Right cardiac atrium (tissue), 5 donors: ENCODE results near the gene PLEKHG3. TPM values are rescaled to one million over a fixed set of nuclear protein-coding genes. Genes with fewer than 3 reads are reported as not detected.

ENCODE experiments used
- ATAC-seq, 2 donors: fragments of 200-7000 bp; cut with Tn5 transposase; one replicate each; pipeline versions ENCODE4 v1.8.0 to v1.9.1; 2020; ENCODE audit warnings: moderate library complexity in 2 of 2, mild to moderate bottlenecking in 1 of 2
- DNase-seq, 3 donors: peaks; one replicate each; pipeline ENCODE4 v3.0.0-alpha.2; 2020
- H3K27ac ChIP-seq: one replicate; pipeline ENCODE4 v1.5.1; 2013; ENCODE audit warnings: mild to moderate bottlenecking, low read length, control low read depth, moderate library complexity
- H3K27me3 ChIP-seq: one replicate; pipeline ENCODE4 v1.6.1; 2013; ENCODE audit not compliant: control insufficient read depth, insufficient read depth
- H3K4me1 ChIP-seq: one replicate; pipeline ENCODE4 v1.6.1; 2013; ENCODE audit warnings: low read length; ENCODE audit not compliant: control insufficient read depth, insufficient read depth
- H3K4me3 ChIP-seq: one replicate; pipeline ENCODE4 v1.5.1; 2013; ENCODE audit warnings: low read length, control low read depth
- H3K9me3 ChIP-seq: one replicate; pipeline ENCODE4 v1.6.1; 2013; ENCODE audit warnings: low read length; ENCODE audit not compliant: control insufficient read depth
- WGBS: extraction: QIAGEN DNeasy Blood & Tissue Kit; methylation state at CpG from one replicate; pipeline ENCODE4 v1.1.7; 2013; 5-methylcytosine and 5-hydroxymethylcytosine counted together
- intact Hi-C, 4 donors: fragments of 100-400 bp; cut with DNase I; formaldehyde crosslinking; loops; one replicate each; pipeline versions ENCODE4 v1.11.0 to v1.14.0; 2022 to 2023
- polyA plus RNA-seq: library from polyadenylated mRNA; stranded (reverse); fragments of 200-250 nt; gene quantifications from one replicate; pipeline ENCODE4 v1.2.3, GENCODE V29; 2013
- total RNA-seq, 4 donors: library from RNA; stranded (reverse); fragmentation: NEBNext Ultra II Directional; extraction: Animal tissue kit (Norgen Biotek cat#: 25700); gene quantifications; one replicate each; pipeline ENCODE4 v1.2.1, GENCODE V29; 2021
- donor health status: healthy with polysubstance abuse.
- donor health status: DM: no; HTN: yes; CAD: no.
- donor health status: DM: no; HTN: no; CAD: no.
- donor health status: DM: no; HTN: yes; CAD: no; lungs with severe emphysema.
- donor health status: DM: yes; HTN: yes; CAD: no.

The PLEKHG3 gene
- total and polyA plus RNA-seq, 5 donors, result 12.6 to 58.7 (median 47.8) TPM

DNA sequence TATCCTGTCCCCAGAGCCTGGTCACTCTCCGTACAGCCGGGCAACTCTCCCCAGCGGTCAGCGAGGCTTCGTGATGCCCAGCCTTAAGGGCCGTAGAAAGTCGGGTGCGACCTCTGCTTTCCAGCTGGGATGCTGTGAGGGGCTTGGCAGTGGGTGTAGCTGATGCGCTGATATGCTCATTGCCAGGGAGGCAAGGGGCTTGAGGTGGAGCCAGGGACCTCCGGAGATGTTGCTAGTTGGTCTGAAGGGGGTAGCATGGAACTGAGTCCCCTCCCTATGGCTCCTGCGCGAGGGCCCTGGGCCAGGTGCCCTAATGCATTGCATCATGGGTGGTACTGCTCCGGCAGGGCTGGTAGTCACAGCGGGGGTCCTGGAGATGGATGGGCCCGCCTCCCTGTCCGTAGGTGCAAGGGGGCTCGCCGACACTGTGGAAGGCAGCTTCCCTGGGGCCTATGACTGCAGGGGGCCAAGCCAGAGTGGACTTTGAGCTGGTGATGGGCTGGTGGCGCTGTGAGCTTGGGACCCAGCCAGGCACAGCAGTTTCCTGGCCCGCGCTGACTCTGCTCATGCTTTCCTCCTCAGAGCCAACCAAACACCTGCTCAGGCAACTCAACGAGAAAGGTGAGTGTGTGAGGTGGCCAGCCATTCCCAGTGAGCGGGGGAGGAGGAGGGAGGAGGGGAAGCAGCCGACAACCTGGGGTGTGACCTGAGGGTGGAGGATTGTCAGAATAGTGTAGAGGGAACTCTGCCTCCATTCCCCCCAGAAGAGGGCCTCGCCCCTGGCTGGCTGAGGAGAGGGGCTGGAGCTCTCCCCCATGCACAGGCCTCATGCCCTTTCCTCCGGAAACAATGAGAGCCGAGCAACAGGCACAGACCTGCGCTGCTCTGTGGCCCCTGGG lies 32.3 kb downstream of the PLEKHG3 start:
- Histone ChIP-seq H3K4me3 (no peak overlapping the region), H3K27ac (no peak overlapping the region), H3K4me1 (no peaks in the 10 kb centered on the region), H3K27me3 (no peaks in the 10 kb centered on the region), H3K9me3 (no peaks in the 10 kb centered on the region)
- peak in 1 of 2 donors; percentile 25 for ATAC-seq
- WGBS, result 82% methylated on average over 28 of the region's 28 CpGs
- DNase-seq, result peak in 2 of 3 donors; percentile 39 to 53
- intact Hi-C loops, result no loop called here

GRCh38 chr14:64737391-64738280 lies 33.4 kb downstream of the PLEKHG3 start:
- Histone ChIP-seq H3K27me3 (no peaks in the 10 kb centered on the region), H3K4me3 (no peak overlapping the region), H3K4me1 (no peaks in the 10 kb centered on the region), H3K27ac (no peak overlapping the region), H3K9me3 (no peaks in the 10 kb centered on the region)
- 81% methylated on average over 17 of the region's 17 CpGs for WGBS
- ATAC-seq (peak in 1 of 2 donors; percentile 7), DNase-seq (peak in 2 of 3 donors; percentile 51 to 55)
- intact Hi-C loops, result no loop called here

GRCh38 chr14:64738281-64738804 lies 34.1 kb downstream of the PLEKHG3 start:
- WGBS, result 78% methylated on average over 9 of the region's 9 CpGs
- ATAC-seq (no peak), DNase-seq (peak in 1 of 3 donors; percentile 9)
- Histone ChIP-seq H3K27ac (no peak overlapping the region), H3K4me3 (no peak overlapping the region), H3K9me3 (no peaks in the 10 kb centered on the region), H3K4me1 (no peaks in the 10 kb centered on the region), H3K27me3 (no peaks in the 10 kb centered on the region)
- intact Hi-C loops, result no loop called here

DNA sequence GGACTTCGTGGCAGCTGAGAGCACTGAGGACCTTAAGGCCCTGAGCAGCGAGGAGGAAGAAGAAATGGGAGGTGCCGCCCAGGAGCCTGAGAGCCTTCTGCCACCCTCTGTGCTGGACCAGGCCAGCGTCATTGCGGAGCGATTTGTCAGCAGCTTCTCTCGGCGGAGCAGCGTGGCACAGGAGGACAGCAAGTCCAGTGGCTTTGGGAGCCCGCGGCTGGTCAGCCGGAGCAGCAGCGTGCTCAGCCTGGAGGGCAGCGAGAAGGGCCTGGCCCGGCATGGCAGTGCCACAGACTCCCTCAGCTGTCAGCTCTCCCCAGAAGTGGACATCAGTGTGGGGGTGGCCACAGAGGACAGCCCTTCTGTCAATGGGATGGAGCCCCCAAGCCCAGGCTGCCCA lies 37.0 kb downstream of the PLEKHG3 start:
- H3K4me1 ChIP-seq, result peaks cover under 1% of the 10 kb centered on the region
- H3K27ac ChIP-seq, result no peak overlapping the region
- ATAC-seq (no peak), DNase-seq (peak in 2 of 3 donors; percentile 34 to 46)
- no peaks in the 10 kb centered on the region for H3K27me3 ChIP-seq
- no peak overlapping the region for H3K4me3 ChIP-seq
- 96% methylated on average over 15 of the region's 15 CpGs for WGBS
- H3K9me3 ChIP-seq, result no peaks in the 10 kb centered on the region
- intact Hi-C loops, result no loop called here

DNA sequence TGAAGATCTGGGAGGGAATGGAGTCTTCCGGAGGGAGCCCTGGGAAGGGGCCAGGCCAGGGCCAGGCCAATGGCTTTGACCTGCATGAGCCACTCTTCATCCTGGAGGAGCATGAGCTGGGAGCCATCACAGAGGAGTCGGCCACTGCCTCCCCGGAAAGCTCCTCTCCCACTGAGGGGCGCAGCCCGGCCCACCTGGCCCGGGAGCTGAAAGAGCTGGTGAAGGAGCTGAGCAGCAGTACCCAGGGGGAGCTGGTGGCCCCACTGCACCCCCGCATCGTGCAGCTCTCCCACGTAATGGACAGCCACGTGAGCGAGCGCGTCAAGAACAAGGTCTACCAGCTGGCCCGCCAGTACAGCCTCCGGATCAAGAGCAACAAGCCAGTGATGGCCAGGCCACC lies 37.7 kb downstream of the PLEKHG3 start:
- intact Hi-C loops, result no loop called here
- peaks cover 3% of the 10 kb centered on the region for H3K4me1 ChIP-seq
- ATAC-seq, result no peak

GRCh38 chr14:64743061-64743460 lies 38.8 kb downstream of the PLEKHG3 start:
- Histone ChIP-seq H3K27ac (no peak overlapping the region), H3K4me3 (no peak overlapping the region), H3K9me3 (no peaks in the 10 kb centered on the region), H3K4me1 (peaks cover 3% of the 10 kb centered on the region), H3K27me3 (no peaks in the 10 kb centered on the region)
- WGBS, result 96% methylated on average over 27 of the region's 27 CpGs
- DNase-seq (peak in 1 of 3 donors; percentile 24), ATAC-seq (no peak)
- intact Hi-C loops, result no loop called here

More for the DNA sequence above, 37.7 kb downstream of the PLEKHG3 start:
- H3K27ac ChIP-seq, result no peak overlapping the region
- DNase-seq, result peak in 1 of 3 donors; percentile 32
- WGBS, result 96% methylated on average over 15 of the region's 15 CpGs
- no peaks in the 10 kb centered on the region for H3K9me3 ChIP-seq
- H3K27me3 ChIP-seq, result no peaks in the 10 kb centered on the region
- H3K4me3 ChIP-seq, result no peak overlapping the region

DNA sequence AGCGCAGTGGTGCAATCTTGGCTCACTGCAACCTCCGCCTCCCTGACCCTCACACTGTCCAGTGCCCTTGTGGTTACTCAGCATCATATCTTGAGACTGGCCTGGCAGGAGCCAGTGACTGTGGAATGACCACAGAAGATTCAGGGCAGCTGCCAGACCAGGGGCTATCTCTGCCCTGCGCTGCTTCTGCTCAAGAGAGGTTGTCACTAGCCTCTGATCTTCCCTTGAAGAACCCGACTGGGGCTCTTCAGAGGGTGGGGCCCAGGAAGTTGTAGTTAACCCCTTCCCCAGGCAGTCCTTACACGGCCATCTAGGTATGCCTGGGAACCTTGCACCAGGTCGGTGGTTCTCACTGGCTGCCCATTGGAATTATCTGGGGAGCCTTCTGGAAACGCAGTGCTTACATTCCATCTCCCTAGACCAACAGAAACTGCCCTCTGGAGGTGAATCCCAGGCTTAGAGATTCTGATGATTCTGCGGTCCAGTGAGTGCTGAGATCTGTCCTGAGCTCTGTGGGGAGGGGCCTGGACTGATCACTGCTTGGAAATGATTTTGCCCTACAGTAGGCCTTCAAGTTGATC lies 41.4 kb downstream of the PLEKHG3 start:
- H3K4me3 ChIP-seq, result no peak overlapping the region
- no peak overlapping the region for H3K27ac ChIP-seq
- H3K4me1 ChIP-seq, result peaks cover 3% of the 10 kb centered on the region
- peak; percentile 37 to 40 for ATAC-seq
- no peaks in the 10 kb centered on the region for H3K9me3 ChIP-seq
- no peaks in the 10 kb centered on the region for H3K27me3 ChIP-seq
- 48% methylated on average over 8 of the region's 8 CpGs for WGBS
- intact Hi-C loops, result no loop called here
- peak in 2 of 3 donors; percentile 56 to 58 for DNase-seq

DNA sequence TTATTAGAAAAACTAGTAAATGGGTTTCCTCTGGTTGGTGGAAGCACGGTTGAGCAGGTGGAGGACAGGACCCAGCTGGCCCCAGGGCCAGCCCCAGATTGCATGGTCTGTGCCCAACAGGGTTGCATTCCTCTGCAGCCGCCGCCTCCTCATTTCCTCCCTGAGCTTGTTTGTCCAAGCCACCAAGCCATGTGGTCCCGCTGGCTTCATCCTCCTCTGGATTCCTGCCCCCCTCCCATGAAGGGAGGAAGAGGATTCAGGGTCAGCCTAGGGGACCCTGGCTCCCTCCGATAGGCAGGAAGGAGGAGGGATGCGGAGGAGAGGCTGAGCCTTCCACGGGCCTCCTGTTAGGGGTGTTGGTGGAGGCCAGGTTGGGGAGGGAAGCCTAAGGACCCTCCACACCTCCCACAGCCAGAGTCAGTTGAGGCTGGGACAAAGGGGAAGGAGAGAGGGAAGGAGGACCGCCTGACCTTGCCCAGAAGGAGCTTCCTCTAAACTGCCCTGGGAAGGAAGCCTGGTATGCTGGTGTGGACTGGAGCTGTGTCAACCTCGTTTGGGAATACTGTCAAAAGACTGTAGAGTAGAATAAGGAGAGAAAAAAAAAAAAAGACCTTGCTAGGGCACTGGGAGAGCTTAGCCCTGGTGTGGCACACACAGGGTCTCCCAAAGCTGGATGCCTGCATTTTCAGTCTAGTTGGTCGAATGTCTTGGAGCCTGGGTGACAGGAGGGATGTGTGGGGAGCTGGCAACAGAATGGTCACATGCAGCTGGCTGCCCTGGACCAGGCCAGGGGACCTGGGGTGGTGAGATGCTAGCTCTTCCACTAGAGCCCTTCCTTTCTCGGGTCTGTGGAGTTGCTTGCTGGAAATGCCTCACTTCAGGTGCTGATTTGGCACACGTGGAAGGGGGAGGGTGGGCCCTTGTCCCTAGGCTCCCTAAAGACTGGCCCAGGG lies 42.4 kb downstream of the PLEKHG3 start:
- Histone ChIP-seq H3K4me3 (no peak overlapping the region), H3K9me3 (no peaks in the 10 kb centered on the region), H3K27me3 (no peaks in the 10 kb centered on the region), H3K4me1 (peaks cover 3% of the 10 kb centered on the region), H3K27ac (no peak overlapping the region)
- peak; percentile 24 to 25 for ATAC-seq
- peak in 1 of 3 donors; percentile 64 for DNase-seq
- 34% methylated on average over 12 of the region's 12 CpGs for WGBS
- intact Hi-C loops, result no loop called here

DNA sequence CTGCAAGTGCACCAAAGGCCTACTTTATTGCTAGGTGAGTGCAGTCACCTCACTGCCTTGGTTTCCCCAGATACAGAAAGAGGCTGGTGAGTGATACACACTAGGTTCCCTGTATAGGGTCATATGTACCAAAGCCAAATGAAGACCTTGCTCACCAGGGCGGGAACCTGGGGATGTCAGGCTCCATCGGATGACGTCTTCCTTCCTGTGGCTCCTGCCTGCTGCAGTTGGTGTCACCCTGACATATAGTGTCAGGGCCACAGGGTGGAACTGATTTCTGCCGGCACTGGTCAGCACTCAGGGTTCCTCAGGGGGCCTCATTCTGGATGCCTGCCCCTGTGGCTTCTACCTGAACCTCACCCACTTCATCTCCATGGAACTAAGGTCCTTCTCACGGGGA lies 43.1 kb downstream of the PLEKHG3 start:
- 78% methylated on average over 5 of the region's 5 CpGs for WGBS
- H3K9me3 ChIP-seq, result no peaks in the 10 kb centered on the region
- H3K4me3 ChIP-seq, result no peak overlapping the region
- H3K27ac ChIP-seq, result no peak overlapping the region
- ATAC-seq, result no peak
- H3K27me3 ChIP-seq, result no peaks in the 10 kb centered on the region
- DNase-seq, result no peak
- peaks cover 3% of the 10 kb centered on the region for H3K4me1 ChIP-seq
- intact Hi-C loops, result no loop called here

- no peak overlapping the region for H3K4me3 ChIP-seq
- 88% methylated on average over 6 of the region's 6 CpGs for WGBS
- no peak overlapping the region for H3K27ac ChIP-seq
- H3K27me3 ChIP-seq, result no peaks in the 10 kb centered on the region
- H3K4me1 ChIP-seq, result peaks cover 3% of the 10 kb centered on the region
- peak in 1 of 3 donors; percentile 46 for DNase-seq
- no peak for ATAC-seq
- intact Hi-C loops, result no loop called here
- no peaks in the 10 kb centered on the region for H3K9me3 ChIP-seq
These were observed 44.3 kb downstream of the PLEKHG3 start for GRCh38 chr14:64748521-64748920.
